Kidney (tissue), 14 donors: Measurements from ENCODE around the gene PPP1R37. TPM values are rescaled to one million over a fixed set of nuclear protein-coding genes. Genes with fewer than 3 reads are reported as not detected.

ENCODE experiments used
- DNase-seq, 5 donors: peaks; one replicate each; pipeline ENCODE4 v3.0.0-alpha.2; 2013 to 2020
- FAIRE-seq: peaks from 2 replicates; lab custom pipeline; 2012; peaks lifted over from hg19 to GRCh38; lab: Jason Lieb, UNC
- H3K27ac ChIP-seq, 2 donors: one replicate each; pipeline ENCODE4 v1.7.0; 2013; ENCODE audit warnings: low read depth in 2 of 2, low read length in 2 of 2, inconsistent platforms in 1 of 2
- H3K27me3 ChIP-seq: one replicate; pipeline ENCODE4 v1.7.1; 2013; ENCODE audit warnings: low read length, inconsistent platforms; ENCODE audit not compliant: control insufficient read depth, insufficient read depth
- H3K36me3 ChIP-seq, 3 donors: one replicate each; pipeline versions ENCODE4 v1.7.0 to v1.7.1; 2013; ENCODE audit warnings: low read length in 3 of 3, control low read depth in 1 of 3, inconsistent platforms in 1 of 3; ENCODE audit not compliant: insufficient read depth in 3 of 3, control insufficient read depth in 2 of 3
- H3K4me1 ChIP-seq, 3 donors: one replicate each; pipeline versions ENCODE4 v1.7.0 to v1.7.1; 2013; ENCODE audit warnings: low read length in 3 of 3, inconsistent platforms in 1 of 3, low read depth in 1 of 3; ENCODE audit not compliant: control insufficient read depth in 2 of 3, insufficient read depth in 2 of 3
- H3K4me3 ChIP-seq, 3 donors: one replicate each; pipeline versions ENCODE4 v1.7.0 to v1.8.1; 2013; ENCODE audit warnings: low read length in 3 of 3, control low read depth in 1 of 3, inconsistent platforms in 1 of 3
- H3K9ac ChIP-seq, 3 donors: one replicate each; pipeline versions ENCODE4 v1.7.0 to v1.7.1; 2013; ENCODE audit warnings: low read length in 3 of 3, control low read depth in 1 of 3, inconsistent platforms in 1 of 3
- H3K9me3 ChIP-seq, 3 donors: one replicate each; pipeline versions ENCODE4 v1.7.0 to v1.7.1; 2013; ENCODE audit warnings: low read length in 3 of 3, control low read depth in 1 of 3, inconsistent platforms in 1 of 3; ENCODE audit not compliant: control insufficient read depth in 2 of 3, insufficient read depth in 1 of 3
- CTCF ChIP-seq: IDR thresholded peaks from 3 replicates; pipeline ENCODE4 v1.5.1; 2012; ENCODE audit warnings: mild to moderate bottlenecking, moderate library complexity, borderline replicate concordance; ENCODE audit not compliant: insufficient read depth; ENCODE audit errors: extremely low read depth
- intact Hi-C: fragments of 100-400 bp; cut with DNase I; formaldehyde crosslinking; loops from one replicate; pipeline ENCODE4 v1.11.1; 2022
- polyA plus RNA-seq: library from polyadenylated mRNA; stranded (reverse); fragments of 350-450 nt; fragmentation: Illumina TruSeq; extraction: RNeasy Lipid Tissue Mini Kit (QIAGEN cat#74804); gene quantifications from one replicate; pipeline ENCODE4 v1.2.3, GENCODE V29; 2014; ENCODE audit warnings: low read depth, low replicate concordance; ENCODE audit not compliant: insufficient read depth
- total RNA-seq: library from RNA; stranded (reverse); fragmentation: NEBNext Ultra II Directional; extraction: Animal tissue kit (Norgen Biotek cat#: 25700); gene quantifications from one replicate; pipeline ENCODE4 v1.2.1, GENCODE V29; 2021
- donor health status: control.
- donor health status: control.
- donor health status: control.
- donor health status: control.
- donor health status: control.
- donor health status: DM: yes; HTN: yes; CAD: no.
- donor health status: Normal renal cell carcinoma (clear cell type).

PPP1R37 gene
- total and polyA plus RNA-seq, 2 donors from 2014 or later = 21.6 to 33.0 TPM

- no peak overlapping the region for H3K27ac ChIP-seq
- no peaks in the 10 kb centered on the region for H3K27me3 ChIP-seq
- no peaks in the 10 kb centered on the region for H3K9me3 ChIP-seq
- H3K4me3 ChIP-seq = peak overlapping the region; percentile 7 to 89 (median 29)
- peaks cover 0 to 19% (median 12%) of the 10 kb centered on the region in 3 donors for H3K4me1 ChIP-seq
- DNase-seq (no peak), FAIRE-seq (no peak)
- intact Hi-C loops = no loop called here
- peak overlapping the region in 2 of 3 donors; percentile 2 to 62 for H3K9ac ChIP-seq
- no peak for TF ChIP-seq CTCF
- H3K36me3 ChIP-seq = no peaks in the 10 kb centered on the region
These were observed 14.5 kb upstream of the PPP1R37 start for GRCh38 chr19:45078390-45079062.

- no peaks in the 10 kb centered on the region for H3K9me3 ChIP-seq
- peak within 1 kb of the TSS; percentile 6 to 17 for H3K27ac ChIP-seq
- peak within 1 kb of the TSS; percentile 72 to 90 (median 89) for H3K4me3 ChIP-seq
- H3K36me3 ChIP-seq = no peaks in the 10 kb centered on the region
- DNase-seq (peak; percentile 73 to 90 (median 84)), FAIRE-seq (no peak)
- H3K4me1 ChIP-seq = peaks cover 0 to 19% (median 12%) of the 10 kb centered on the region in 3 donors
- intact Hi-C loops = no loop called here
- H3K9ac ChIP-seq = peak within 1 kb of the TSS; percentile 58 to 97 (median 79)
- TF ChIP-seq CTCF = no peak
- no peaks in the 10 kb centered on the region for H3K27me3 ChIP-seq
These were observed 13.7 kb upstream of the PPP1R37 start, which contains the start of gene GEMIN7 for GRCh38 chr19:45079063-45079910. Gene GEMIN7 (plus strand): TSS chr19:45079260. CDS start chr19:45090115, 10,855 bp downstream.

- FAIRE-seq = no peak
- TF ChIP-seq CTCF = no peak
These were observed 13.0 kb upstream of the PPP1R37 start for GRCh38 chr19:45079911-45080370.

More at GRCh38 chr19:45079911-45080370, 13.0 kb upstream of the PPP1R37 start:
- intact Hi-C loops = no loop called here
- Histone ChIP-seq H3K9ac (peak overlapping the region; percentile 0 to 97 (median 79)), H3K27ac (peak overlapping the region in 1 of 2 donors; percentile 6), H3K36me3 (no peaks in the 10 kb centered on the region), H3K4me3 (peak overlapping the region; percentile 72 to 90 (median 89)), H3K27me3 (no peaks in the 10 kb centered on the region), H3K9me3 (no peaks in the 10 kb centered on the region), H3K4me1 (peaks cover 0 to 19% (median 12%) of the 10 kb centered on the region in 3 donors)
- no peak for DNase-seq
